NCI-H187 (cell line): ENCODE measurements around the gene C6orf132.

ENCODE experiments used
- DNase-seq, 2 experiments: peaks; one replicate each; lab custom pipeline; 2025; lab: John Stamatoyannopoulos, UW

C6orf132 gene

DNA sequence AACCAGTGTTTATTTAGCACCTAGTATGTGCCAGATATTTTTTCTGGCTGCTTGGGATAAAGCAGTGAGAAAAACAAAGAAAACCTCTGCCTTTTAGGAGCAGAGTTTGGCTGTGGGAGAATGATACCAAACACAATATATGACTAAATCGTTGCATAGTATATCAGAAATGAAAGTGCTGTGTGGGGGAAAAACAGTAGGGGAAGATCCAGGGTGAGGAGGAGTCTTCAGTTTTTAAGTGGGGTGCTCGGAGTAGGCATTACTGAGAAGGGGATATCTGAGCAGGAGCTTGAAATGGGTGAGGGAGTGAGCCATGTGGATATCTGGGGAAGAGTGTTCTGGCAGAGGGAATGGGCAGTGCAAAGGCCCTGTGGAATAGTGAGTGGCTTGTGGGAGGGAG is 69.1 kb downstream of the C6orf132 start:
- DNase-seq, result no peak

DNA sequence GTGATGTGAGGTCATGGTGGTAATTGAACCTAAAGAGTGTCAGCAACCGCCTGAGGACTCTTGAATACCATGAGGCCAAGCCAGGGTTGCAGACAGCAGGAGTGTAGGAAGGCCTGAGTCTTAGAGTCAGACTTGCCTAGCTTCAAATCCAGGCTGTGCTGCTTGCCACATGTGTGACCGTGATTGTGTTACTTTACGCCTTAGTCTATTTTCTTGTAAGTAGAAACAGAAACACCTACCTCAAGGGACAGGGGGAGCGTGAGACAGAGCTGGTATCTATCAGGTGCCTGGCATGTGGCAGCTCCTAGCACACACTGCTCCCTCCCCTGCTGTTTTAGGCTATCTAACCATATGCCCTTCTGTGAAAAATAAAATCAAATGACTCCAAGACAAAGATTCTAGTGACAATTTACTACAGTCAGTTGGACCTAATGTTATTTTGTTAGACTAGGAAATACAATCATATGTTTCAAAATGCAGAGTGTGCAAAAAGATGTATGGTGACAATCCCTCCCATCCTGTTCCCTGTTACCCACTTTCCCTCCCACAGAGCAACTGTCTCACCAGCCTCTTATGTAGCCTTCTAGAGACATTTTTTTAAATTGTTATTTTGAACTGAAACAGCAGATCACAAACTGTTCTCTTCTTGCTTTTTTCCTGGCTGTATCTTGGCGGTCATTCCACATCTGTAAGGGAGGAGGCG is 70.4 kb downstream of the C6orf132 start:
- no peak for DNase-seq

GRCh38 chr6:42068872-42069522 is 73.4 kb downstream of the C6orf132 start:
- DNase-seq, result no peak

GRCh38 chr6:42068173-42068572 is 74.2 kb downstream of the C6orf132 start:
- DNase-seq, result no peak

- no peak for DNase-seq
Measured at GRCh38 chr6:42066156-42066675, 76.2 kb downstream of the C6orf132 start.

- DNase-seq, result no peak
Measured at GRCh38 chr6:42059743-42060142, 82.7 kb downstream of the C6orf132 start.

GRCh38 chr6:42053601-42054000 is 88.8 kb downstream of the C6orf132 start:
- DNase-seq, result no peak

- no peak for DNase-seq
Measured at GRCh38 chr6:42051268-42051653, 91.2 kb downstream of the C6orf132 start.
